LNCaP clone FGC (cell line): ENCODE measurements around the gene TTYH1.
A peak's percentile ranks its signal among the peaks of the same experiment; 100 is the strongest.

Source experiments
- DNase-seq: peaks from one replicate; pipeline ENCODE4 v3.0.0-alpha.2; 2011; ENCODE audit warnings: low read depth
- H3K4me3 ChIP-seq: 2 replicates; pipeline ENCODE4 v1.5.1; 2011; ENCODE audit warnings: mild to moderate bottlenecking, low read depth, low read length, control low read depth
- TF ChIP-seq, protein P1 (sequence below): IDR thresholded peaks from 2 replicates; pipeline ENCODE4 v1.5.1; 2012; ENCODE audit warnings: mild to moderate bottlenecking; ENCODE audit not compliant: control insufficient read depth, insufficient read depth; ENCODE audit errors: extremely low read depth

Gene TTYH1

DNA sequence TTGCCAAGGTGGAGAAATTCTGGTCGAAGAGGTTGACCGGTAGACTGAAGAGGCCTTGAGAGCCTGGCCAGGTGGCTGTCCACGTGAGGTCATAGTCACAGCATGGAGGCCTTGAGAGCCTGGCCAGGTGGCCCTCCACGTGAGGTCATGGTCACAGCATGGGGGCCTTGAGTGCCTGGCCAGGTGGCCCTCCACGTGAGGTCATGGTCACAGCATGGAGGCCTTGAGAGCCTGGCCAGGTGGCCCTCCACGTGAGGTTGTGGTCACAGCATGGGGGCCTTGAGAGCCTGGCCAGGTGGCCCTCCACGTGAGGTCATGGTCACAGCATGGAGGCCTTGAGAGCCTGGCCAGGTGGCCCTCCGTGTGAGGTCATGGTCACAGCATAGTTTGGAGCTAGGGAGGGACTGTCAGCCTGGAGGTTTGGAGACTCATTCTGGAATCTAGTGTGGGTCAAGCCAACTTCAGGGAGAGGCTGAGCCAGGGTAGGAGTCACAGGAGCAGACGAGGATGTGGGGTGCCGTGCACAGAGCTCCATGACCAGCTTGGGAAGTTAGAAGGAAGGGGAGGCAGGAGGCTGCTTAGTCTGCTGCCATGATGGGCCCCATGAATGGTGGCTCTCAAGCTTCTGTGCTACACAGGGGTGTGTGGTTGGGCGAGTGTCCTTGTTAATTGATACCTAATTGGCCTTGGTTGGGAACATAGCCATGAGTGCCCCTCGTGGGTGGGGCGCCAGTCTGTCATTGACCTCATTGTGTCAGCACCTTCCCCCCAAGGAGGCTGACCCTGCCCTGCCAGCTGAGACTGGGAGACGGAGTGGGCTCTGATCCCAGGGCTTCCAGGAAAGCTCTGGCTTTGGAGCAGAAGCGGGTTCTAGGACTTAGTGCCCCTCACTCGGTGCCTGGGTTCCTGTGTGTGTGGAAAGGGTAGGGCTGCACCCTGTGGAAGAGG is 44.3 kb downstream of the TTYH1 start:
- H3K4me3 ChIP-seq, result no peak overlapping the region
- TF ChIP-seq, protein P1, sequence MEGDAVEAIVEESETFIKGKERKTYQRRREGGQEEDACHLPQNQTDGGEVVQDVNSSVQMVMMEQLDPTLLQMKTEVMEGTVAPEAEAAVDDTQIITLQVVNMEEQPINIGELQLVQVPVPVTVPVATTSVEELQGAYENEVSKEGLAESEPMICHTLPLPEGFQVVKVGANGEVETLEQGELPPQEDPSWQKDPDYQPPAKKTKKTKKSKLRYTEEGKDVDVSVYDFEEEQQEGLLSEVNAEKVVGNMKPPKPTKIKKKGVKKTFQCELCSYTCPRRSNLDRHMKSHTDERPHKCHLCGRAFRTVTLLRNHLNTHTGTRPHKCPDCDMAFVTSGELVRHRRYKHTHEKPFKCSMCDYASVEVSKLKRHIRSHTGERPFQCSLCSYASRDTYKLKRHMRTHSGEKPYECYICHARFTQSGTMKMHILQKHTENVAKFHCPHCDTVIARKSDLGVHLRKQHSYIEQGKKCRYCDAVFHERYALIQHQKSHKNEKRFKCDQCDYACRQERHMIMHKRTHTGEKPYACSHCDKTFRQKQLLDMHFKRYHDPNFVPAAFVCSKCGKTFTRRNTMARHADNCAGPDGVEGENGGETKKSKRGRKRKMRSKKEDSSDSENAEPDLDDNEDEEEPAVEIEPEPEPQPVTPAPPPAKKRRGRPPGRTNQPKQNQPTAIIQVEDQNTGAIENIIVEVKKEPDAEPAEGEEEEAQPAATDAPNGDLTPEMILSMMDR, result no peak
- DNase-seq, result no peak

DNA sequence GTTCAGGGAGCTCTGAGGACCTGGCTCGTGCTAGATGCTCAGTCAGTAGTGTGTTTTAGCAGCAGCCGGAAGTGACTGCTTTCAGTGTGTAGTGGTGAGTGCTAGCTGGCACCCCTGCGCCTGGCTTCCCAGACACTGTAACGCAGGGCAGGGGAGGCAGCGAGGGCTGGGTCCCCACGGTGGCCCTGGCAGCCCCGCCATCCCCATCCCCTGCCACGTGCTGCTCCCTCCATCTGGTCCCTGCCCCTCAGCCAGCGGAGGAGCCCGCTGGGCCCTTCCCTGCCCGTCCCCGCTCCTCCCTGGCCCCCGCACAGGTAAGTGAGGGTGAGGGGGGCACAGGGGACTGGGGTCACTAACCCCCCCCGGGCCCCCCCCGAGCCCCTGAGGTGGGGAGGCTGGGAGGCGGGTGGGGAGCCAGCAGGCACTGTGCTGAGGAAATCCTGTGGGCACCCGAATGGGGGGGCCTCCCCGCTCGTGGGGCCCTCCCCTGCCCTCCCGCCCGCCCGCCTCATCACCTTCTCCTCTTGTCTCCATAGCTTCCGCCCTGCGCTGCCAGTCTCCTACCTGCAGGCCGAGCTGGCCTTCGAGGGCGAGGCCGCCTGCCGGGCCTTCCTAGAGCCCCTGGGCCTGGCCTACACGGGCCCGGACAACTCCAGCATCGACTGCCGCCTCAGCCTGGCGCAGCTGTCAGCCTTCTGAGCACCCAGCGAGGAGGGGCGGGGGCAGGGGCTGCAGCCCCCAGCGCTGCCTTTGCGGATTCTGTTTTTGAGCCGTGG is 45.2 kb downstream of the TTYH1 start:
- TF ChIP-seq, protein P1, result no peak
- no peak overlapping the region for H3K4me3 ChIP-seq
- no peak for DNase-seq

DNA sequence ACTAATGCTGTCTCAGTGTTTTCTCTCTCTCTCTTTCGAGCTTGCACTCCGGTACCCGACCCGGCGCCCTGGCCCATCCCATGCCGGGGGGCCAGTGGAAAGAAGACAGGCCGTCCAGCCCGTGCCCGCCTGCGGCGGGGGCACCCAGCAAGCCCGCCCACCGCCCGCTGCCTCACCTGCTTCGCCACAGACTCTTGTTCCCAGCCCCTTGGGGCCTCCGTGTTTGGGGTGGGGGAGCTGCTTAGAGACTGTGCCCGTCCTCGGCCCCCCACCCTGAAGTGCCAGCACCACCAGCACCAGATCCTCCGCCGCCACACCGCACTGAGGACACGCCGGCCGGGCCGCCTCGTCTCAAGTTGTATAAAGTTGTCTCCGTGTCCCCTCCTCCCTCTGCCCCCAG is 45.9 kb downstream of the TTYH1 start:
- no peak for DNase-seq
- TF ChIP-seq, protein P1, result no peak
- no peak overlapping the region for H3K4me3 ChIP-seq

DNA sequence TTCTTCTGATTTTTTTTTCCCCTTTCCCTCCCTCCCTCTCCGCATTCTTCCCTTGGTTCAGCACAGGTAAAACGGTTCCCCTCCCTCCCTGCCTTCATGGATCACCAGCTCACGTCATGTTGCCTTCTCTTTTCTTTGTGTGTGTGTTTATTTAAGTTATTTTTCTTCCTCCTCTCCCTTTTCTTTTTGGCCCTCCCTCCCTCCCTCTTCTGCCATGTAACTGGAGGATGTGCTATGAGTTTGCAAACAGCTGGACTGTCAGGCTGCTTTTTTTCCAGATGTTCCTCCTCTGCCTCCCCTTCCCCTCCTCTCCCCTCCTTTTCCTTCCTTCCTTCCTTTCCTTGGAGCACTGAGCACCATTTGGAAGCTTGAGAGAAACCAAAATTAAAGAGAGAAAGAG is 46.3 kb downstream of the TTYH1 start:
- no peak for DNase-seq
- peak overlapping the region; percentile 58 for H3K4me3 ChIP-seq
- TF ChIP-seq, protein P1, result no peak

DNA sequence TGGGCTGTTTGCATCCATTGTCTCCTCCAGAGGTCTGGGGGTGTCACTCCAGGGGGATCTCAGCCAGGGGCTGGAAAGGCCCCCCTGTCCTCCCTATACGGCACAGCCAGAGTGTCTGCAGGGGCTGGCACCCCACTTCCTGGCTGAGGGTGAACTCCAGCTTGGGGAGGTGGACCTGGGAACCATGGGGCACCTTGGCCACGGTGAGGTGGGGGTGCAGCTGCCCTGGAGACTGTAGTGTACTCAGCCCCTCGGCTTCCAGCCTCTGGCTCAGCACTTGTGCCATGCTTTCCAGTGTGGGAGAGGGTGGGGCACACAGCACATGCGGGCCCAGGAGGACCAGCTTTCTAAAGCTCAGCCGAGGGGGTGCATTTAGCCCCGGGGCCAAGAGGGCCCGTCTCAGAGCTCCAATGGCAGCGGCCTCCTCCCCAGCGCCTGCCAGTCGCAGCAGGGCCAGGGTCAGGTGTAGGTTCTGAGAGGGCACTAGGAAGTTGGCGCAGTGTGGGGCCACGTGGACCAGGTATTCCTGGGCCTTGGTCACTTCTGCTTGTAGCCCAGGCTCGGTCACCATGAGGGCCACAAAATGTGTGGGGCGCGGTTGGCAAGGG is 46.9 kb downstream of the TTYH1 start:
- TF ChIP-seq, protein P1, result no peak
- DNase-seq, result no peak
- H3K4me3 ChIP-seq, result peak overlapping the region; percentile 58

DNA sequence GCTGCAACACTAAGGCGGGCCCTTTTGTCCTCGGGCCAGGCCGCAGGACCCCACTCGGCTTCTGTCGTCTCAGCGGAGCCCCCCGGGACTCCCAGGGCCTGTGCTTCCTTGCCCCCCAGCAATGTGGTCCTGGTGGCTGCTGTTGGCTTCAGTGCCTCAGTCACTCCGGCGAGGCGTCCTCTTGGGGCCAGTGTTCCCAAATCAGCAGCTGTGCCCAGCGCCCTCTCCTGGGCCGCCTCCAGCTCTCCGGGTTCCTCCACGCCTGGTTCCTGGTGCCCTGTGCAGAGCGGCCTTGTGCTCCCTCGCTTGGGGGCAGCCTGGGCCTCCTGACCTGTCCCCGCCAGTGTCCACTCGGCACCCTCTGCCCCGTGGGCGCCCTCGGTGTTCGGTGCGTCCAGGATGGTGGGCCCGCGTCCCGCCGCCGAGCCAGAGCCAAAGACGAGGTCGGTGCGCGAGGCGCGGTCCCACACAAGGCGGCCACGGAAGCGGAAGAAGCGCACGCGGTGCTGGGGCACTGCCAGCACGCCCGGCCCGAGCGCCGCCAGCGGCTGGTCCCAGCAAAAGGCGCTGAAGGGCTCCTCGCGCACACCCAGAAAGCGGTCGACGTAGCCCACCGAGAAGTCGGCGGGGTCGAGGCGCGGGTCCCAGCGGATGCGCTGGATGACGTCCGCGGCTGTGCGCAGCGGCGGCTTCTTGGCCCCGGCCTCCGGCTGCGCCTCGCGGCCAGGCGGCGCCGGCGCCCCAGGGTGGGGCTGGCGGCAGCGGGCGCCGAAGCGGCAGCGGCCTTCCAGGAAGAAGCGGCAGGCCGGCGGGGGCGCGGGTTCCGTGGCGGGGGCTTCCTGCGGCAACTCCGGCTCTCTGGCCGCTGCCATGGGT is 47.6 kb downstream of the TTYH1 start:
- H3K4me3 ChIP-seq, result peak overlapping the region; percentile 58
- no peak for DNase-seq
- TF ChIP-seq, protein P1, result peak; percentile 52
